GM21360 (cell line): Measurements from ENCODE around the gene CHMP5.

ENCODE experiments used
- ATAC-seq: cut with Tn5 transposase; IDR thresholded peaks from one replicate; pipeline ENCODE4 v1.9.1; 2021; ENCODE audit warnings: mild to moderate bottlenecking, moderate library complexity; ENCODE audit not compliant: unreplicated experiment

The CHMP5 gene

GRCh38 chr9:33242609-33243134 lies 22.2 kb upstream of the CHMP5 start:
- ATAC-seq = no peak

- no peak for ATAC-seq
Measured at GRCh38 chr9:33244137-33244784, 20.6 kb upstream of the CHMP5 start.

DNA sequence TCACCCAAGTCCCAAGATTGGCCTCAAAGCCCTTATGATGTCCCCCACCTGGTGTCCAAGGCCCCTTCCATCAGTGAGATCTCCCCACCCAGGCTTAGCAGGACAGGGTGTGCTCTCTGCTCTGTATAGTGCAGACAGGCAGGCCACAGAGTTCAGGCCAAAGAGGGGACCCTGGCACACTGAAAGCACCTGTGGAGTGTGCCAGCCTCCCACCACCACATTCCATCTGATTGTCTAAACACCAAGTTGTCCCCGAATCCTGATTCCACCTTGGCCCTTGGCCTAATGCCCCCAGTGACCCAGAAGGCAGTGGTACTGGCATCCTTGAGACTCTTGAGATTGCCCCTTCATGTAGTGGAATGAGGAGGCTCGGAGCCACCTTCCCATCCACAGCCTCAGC lies 19.5 kb upstream of the CHMP5 start:
- no peak for ATAC-seq

GRCh38 chr9:33246269-33246860 lies 18.5 kb upstream of the CHMP5 start:
- no peak for ATAC-seq

- ATAC-seq = no peak
Measured at GRCh38 chr9:33248606-33249005, 16.2 kb upstream of the CHMP5 start.

DNA sequence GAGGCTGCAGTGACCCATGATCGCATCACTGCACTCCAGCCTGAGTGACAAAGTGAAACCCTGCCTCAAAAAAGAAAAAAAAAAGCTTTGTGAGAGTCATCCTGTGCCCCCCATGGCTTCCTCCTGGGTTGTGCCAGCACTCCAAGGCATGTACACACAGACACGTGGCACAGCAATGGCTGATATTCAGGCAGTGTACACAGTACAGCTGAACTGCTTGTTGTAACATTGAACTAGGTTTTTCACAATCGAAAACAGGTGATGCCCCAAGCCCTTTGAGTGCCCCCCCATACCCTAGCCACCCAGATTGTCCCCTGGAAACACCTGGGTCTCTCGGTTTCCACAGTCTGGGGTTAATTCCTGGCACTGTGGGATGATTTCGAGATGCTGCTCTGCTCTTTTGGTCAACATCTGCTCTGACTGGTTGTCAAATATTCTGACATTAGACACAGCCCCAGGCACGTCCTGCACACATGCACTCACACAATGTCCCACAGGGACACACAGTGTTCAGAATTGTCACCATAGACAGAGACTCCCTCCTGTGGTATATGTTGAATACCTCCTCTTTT lies 15.7 kb upstream of the CHMP5 start:
- peak; percentile 51 for ATAC-seq

DNA sequence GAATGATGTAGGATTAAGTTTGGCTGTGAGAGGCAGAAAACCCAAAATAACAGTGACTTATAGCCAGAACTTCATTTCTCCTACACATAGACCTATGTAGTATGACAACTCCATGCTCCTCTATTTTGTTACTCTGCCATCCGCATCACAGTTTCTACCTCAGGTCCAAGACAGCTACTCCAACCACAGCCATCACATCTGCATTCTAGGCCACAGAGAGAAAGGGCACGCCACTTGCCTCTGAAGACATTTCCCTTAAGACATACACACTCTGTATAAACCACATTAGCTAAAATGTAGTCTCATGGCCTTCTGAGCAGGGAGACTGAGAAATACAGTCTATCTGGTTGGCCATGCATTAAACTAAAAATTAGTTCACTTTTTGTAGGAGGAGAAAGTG lies 14.9 kb upstream of the CHMP5 start:
- no peak for ATAC-seq

DNA sequence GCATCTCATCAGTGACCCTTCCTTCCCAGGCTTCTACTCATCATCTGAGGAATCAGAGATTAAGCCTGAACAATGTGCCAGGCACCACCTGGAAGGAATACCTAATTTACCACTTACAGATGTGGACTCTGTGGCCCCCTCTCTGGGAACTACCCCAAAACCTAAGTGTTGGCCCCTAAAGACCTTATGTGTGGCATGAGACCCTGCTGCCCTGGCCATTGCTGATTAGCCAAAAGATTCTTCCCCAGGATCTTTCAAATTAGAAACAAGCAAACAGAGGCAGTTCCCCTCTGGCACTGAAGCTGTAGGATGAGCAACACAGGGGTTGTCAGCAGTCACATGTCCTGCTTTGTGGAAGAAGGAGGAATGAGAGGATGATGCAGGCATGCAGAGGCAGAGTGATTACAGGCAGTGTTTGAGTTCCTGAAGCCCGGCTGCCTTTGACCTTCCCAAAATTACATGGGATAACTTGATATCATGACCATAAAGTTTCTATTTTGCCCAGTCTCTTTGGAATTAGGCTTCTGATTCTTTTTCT lies 14.3 kb upstream of the CHMP5 start:
- ATAC-seq = no peak

DNA sequence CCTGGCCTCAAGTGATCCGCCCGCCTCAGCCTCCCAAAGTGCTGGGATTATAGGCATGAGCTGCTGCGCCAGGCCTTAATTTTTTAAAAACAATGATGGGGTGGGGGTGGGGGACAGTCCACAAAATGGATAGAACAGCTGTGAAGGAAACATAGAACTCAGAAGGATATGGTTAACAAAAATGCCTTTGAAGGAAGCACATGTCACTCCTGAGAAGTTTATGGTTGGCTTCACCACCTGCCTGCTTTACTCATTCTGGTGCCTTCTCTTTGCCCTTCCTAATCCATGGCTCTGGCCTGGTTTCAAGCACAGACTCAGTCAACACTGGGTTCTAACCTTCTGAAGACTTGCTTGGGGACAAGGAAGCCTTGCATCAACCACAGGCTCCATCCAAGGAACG lies 10.6 kb upstream of the CHMP5 start:
- ATAC-seq = no peak

GRCh38 chr9:33255014-33255413 lies 9.8 kb upstream of the CHMP5 start:
- no peak for ATAC-seq

DNA sequence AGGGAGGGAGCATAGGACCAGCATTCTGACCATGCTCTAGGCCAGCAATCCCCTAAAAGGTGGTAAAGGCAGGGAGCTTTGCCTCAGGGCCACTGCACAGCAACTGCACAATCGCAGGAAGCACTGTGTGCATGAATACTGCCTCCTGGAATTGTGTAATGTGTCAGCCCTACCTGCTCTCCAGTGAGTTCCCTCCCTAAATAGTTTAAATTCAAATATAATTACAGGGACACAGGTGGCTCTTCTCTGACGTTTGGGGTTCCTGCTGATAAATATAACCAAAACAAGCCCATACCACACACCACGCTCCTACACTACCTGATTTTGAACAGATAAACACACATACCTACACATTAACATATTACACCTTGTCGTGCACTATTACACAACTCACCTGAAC lies 9.4 kb upstream of the CHMP5 start:
- ATAC-seq = no peak

GRCh38 chr9:33256236-33256635 lies 8.6 kb upstream of the CHMP5 start:
- ATAC-seq = no peak

GRCh38 chr9:33257276-33257675 lies 7.6 kb upstream of the CHMP5 start:
- no peak for ATAC-seq

GRCh38 chr9:33260372-33260771 lies 4.5 kb upstream of the CHMP5 start:
- ATAC-seq = no peak

- peak; percentile 4 for ATAC-seq
Measured at GRCh38 chr9:33263131-33264002, 1.5 kb upstream of the CHMP5 start.

DNA sequence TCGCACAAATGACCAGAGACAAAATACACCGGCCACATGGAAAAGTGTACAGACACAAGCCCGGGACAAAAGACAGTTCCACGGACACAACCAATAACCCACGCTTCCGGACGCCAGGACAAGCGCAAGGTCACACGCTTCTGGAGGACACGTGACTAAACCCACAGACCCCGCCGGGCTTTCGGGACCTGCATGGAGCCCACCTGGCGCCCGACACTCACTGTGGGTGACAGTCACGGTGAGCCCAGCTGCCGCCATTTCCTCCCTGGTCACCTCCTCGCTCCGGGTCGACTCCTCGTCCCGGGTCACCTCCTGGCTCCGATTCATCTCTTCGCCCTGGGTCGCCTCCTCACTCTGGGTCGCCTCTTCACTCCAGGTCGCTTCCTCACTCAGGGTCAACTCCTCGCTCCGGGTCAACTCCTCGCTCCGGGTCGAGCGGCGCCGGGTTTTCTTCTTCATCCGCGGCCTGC lies 811 bp upstream of the CHMP5 start:
- peak; percentile 16 for ATAC-seq

GRCh38 chr9:33265211-33265865 lies 489 bp downstream of the CHMP5 start:
- ATAC-seq = no peak

DNA sequence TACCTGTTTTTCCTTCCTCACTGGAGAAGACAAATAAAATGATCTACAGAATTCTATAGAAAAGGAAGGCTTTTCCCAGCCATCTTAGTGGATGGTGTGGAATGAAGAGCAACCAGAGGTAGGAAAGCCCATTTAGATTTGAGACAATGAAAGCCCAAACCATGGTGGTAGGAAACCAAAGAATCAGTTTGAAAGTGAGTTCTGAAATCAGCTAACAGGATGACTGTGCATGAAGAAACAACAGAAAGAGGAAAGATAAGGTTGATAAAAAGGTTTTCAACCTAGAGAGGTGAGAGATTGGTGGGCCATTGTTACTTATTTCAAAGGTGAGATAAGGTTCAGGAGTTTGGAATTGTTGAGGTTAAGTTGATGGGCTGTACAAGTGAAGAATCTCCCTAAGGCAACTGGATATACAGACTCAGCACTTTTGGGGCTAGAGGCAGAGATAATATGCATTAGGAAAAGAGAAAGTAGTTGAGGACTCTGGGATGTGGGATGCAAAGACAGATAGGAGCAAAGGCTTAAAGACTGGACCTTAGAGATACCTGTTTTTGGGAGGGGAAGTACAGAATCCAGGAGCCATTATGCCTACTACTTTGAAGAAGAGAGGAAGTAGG lies 2.4 kb downstream of the CHMP5 start:
- no peak for ATAC-seq

GRCh38 chr9:33270146-33270545 lies 5.3 kb downstream of the CHMP5 start:
- no peak for ATAC-seq

DNA sequence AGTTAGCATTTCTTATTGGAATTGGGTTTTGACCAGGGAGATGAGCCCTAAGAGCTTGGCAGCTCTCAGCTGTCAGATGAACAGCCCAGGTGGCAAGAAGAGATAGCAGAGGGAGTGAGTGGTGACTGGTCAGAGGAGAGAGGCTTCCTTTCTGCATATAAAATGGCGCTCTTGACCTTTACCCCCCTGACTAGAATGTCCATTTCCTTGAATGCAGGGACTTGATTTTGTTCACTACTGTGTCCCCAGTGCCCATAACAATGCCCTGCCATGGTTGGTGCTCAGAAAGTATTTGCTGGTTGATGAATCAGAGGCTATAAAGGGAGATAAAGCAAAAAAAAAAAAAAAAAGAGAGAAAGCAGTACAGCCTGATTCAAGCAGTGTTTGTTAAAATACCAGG lies 7.2 kb downstream of the CHMP5 start:
- ATAC-seq = no peak
